IPS DF 4.7 (cell line): ENCODE measurements around the gene VAC14.

Experiments used
- DNase-seq: peaks from one replicate; pipeline ENCODE4 v3.0.0-alpha.2; 2013; ENCODE audit warnings: low spot score; ENCODE audit errors: extremely low read depth

The VAC14 gene

DNA sequence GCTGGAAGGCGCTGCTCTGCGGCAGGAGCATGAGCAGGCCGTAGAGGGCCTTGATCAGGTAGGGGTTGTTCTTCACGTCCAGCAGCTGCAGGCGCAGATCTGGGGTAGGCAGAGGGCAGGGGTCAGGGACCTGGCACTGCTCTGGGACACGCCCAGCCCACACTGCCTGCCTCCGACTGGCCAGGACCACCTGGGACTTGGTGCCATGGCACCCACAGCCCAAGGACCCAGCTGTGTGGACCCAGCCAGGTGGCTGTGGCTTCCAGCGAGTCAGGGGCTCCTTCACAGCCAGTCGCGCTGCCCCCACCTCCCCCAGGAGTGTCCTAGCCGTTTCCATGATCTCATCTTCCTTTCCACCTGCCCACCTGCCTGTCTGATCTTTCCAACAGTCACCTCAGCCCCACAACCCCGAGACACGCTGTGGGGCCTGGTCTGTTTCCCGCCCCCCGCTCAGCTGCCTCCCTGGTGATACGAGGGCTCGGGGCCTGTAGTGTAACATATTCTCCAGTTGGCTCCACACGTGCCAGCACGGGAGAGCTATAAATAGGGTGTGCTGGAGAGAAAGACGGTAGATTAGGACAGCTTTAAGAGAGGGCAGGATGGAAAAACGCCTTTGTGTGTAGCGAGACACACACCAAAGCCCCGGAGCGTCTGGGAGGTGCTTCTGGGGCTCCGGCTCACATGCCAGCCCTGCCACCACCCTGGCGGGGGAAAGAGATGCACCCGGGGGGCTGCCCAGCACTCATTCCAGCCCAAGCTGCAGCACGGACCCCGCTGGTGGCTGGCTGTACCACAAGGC lies 107.9 kb downstream of the VAC14 start:
- DNase-seq: no peak

DNA sequence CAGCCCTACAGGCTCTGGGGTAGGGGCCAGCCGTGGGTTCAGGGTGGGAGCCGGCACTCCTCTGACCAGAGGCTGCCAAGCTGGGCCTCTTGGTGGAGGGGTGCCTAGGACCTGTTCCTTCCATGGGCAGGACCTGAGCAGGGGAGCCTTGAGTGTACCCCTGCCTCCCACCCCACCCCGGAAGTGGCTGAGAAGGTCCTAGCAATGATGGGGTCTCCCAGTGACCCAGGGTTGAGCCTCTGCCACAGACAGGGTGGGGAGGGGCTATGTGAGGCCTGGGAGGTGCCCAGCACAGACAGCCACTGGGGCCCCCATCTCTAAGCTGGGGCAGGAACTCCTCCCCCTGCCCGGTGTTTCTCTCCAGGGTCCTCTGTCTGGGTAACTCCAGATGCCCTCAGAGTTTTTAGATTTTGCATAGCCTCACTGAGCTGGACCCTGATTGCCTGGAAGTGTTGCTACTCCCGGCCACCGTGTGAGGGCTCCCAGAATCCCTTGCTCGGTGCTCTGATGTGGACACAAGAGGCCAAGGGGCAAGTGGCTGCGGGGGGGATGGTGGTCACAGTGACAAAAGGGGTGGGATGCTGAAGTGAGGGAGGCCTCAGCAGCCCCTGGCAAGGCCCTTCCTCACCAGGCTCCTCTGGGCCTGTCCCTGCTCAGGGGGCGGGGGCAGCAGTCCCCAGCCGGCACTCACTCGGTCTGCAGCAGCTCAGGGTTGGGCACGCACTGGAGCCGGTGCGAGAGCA lies 108.7 kb downstream of the VAC14 start:
- DNase-seq: no peak

DNA sequence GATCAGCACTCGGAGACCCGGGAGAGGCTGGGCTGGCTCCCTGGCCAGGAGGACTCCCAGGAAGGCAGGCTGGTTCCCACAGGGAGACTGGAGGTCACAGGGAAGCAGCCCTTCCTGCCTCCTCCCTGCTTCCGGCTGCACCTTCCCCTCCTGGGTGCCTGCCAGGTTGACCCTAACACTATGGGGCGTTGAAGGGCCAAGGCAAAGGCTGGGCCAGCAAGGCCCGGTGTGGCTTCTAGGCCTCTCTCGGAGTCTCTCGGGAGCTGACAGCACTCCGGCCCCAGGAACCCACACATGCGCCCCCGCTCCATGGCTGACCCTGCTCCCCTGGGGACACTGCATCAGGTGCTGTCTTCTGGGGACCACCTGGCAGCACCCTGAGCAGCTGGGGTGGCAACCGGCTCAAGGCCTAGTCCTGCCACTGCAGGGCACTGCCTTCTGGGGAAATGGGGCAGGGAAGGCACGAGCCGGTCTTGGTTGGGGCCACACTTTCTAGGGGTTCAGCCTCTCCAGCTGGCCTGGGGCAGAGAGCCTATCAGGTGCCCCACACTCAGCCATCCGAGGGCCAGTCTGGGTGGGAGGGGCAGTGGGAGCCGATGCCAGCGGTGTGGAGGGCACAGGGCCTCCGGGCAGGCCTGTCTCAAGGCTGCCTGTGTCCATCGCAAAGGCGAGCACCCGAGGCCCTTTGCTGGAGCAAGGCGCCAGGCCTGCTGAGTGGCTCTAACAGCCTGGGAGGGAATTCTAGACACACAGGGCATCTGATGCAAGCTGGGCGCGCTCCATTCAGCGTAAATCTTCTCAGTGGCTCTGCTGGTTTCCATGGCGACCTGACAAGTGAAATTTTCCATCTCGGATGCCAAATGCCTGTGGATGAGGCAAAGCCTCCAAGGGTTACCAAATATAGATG lies 109.5 kb downstream of the VAC14 start:
- DNase-seq: no peak

DNA sequence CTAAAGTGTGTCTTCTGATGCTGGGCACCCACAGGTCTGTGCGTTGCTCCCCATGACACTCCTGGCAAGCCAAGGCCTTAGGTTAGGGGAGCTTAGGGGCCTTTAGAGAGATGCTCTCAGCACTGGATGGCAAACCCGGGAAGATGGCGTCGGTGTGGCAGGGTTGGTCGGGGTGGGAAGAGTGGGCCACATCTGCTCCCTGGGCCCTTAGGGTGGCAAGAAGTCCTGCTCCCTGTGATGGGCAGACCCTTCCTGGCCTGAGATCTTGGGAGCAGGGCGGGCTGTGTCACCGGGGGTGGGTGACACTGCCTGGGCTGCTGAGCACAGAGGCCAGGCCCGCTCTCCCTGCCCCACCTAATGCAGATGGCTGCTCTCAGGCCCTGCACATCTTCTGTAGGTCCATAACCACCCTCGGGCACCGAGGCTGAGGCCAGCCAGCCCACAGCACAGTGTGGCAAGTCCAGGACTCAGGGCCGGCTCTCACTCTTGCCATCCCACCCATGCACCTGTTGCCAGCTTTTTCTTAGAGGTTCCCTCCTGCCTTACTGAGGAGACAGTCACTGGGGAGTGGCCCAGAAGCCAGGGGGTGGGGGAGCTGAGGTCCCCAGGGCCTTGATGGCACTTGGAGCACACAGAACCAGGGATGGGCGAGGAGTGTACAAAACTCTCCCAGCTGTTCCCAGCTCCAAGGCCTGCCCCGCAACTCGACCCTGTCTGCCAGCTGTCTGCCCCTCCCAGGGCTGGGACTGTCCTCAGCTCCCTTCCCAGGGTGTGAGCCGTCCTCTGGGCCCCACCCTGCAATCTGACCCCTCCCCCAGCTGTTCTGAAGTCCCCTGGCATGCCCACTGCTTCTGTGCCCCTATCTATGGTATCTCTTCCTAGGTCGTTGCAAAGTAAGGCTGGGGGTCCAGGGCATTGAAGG lies 110.7 kb downstream of the VAC14 start:
- DNase-seq: no peak

DNA sequence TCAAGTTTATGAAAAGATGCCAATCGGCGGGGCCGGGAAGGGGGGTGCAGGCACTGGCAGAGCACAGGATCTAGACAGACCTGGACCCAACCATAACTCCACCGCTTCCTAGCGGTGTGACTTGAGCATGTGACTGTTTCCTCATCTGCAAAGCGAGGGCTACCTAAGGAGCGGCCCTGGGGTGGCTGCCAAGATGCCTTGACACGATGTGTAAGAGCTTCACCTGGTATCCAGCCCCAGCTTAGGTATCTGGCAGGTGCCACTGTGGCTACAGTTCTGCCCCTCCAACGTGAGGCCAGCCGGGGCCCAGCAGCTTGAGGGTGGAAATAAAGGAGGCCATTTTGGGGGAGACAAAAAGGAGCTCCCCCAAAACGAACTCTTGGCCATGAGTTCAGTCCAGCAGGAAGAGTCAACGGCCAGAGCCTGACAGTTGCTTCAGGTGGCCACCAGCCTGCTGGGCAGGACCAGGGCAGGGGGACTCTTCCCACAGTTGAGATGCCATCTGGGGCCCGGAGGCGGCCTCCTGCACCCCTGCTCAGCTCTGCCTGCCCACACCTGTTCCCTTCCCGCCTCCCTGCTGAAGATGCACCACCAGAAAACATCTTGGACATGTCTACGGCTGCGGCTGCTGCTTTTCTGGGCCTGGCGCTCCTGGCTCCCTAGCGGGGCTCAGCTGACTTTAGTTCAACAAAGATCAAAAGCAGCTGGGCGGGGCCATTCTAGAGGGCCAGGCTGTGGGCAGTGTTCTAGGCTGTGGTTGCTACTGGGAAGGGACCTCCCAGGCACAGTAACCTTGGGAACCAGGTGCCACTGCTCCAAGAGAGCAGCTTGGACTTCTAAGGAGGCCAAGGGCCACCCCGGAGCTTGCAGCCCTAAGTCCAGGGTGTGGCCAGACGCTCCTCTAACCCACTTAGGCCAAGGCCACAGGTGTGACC lies 111.7 kb downstream of the VAC14 start:
- no peak for DNase-seq

DNA sequence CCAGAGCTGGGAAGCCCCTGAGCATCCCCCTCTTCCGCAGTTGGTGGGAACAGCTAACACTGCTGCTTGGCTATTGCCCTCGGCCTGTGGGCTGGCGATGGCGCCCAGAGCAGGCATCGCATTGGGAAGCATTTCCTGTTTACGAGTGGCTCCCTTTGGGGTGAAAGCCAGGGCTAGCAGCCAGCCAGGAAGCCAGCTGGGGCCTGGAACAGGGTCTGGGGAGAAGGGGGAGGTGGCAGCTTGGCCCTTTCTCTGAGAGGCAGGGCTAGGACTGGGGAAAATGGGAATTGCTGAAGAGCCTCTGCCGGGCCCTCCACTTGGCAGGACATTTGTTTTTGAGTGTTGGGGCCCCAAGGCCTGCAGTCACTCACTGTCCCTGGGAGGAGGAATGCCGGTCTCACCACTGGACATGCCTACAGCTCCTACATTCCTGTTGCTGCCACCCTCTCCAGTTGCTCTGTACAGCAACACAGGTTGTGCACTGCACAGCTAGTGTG lies 112.7 kb downstream of the VAC14 start:
- DNase-seq: no peak

DNA sequence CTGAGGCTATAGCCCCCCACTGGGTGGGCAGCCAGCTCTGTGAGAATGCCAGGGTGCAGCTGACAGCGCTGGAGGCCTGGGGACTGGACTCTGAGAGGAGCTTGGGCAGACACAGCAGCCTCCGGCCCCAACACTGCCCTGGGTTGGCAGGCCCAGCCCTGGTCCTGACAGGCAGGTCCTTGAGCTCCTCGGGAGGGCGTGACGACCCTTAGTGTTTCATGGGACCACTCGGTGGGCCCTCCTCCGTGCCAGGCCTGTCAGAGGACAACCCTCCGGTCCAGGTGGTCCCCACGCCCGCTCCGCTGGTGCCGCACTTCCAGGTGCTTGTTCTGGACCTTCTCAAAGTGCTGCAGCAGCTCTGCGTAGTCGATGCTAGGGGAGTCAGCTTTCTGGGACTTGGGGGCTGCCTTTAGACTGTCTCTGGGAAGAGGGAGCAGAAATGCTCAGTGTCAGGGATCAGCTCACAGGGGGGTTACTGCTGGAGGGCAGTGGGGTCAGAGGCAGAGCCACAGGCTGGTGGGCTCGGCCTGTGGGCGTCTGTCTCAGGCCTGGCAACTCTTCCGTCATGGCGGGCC lies 113.2 kb downstream of the VAC14 start:
- DNase-seq: no peak

DNA sequence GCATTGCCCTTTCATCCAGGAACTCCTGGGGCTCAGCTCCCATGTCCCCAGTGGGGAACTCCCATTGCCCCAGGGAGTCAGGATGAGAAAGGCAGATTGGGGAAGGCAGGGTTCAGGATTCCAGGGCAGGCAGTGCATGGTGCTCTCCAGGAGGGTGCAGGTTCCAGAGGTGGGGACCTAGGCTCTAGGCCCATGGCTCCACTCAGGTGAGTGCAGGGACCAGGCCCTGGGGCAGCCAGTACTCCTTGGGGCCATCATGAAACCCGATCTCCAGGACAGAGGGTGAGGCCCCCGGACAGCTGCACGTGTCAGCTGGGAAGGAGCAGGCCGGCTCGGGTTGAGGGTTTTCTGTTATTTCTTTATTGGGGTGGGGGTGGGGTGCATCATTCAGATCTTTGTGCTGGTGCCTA lies 113.9 kb downstream of the VAC14 start:
- no peak for DNase-seq

DNA sequence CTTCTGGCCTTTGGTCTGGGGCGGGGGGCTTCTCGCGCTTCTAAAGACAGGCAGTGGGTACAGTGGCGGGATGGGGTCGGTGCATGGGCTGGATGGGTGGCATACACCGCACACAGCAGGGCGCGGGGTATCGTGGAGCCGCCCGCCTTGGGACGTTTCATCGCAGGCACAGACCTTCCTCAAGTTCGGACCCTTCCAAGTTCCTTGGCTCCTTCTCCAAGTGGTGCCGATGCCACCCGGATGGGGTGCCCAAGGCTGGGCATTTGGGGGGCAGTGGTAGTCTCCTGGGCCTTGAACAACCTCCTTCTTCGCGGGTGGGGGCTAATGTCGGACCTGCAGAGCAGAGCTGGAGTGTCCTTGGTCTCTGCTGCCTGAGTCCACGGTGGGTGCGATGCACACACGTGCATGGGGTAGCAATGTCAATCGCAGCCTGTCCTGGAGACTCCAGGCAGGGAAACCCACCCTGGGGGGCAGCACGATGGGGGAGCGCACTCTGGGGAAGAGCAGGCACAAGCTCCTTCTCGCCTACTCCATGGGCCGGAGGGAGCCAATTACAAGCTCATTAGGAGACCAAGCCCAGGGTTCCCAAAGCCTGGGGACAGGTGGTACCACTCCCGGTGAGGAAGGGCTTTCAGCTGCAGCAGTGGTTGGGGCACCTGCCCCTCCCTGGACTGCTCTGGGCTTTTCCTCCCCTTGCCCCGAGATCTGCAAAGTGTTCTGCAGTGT lies 114.4 kb downstream of the VAC14 start:
- DNase-seq: no peak

DNA sequence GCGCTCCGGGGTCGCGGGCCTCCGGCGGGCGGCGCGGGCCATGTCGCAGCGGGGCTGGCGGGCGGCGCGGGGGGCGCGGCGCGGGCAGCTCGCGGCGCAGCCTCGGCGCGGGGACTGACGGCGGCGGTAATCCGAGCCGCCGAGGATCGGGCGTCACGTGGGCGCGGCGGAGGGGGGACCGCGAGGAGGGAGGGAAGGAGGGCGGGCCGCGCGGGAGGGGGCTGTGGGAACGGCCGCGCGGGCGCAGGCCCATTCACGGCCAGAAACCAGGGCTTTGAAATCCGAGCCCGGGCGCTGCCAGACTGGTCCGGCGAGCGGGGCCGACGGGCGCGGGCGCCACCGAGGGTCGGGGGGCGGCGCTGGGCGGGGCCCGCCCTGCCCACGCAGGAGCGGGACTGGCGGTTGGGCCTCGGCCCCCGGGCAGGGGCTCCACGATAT lies 115.0 kb downstream of the VAC14 start, which contains the start of gene MTSS2:
MTSS2 (minus strand) TSS at position 116 of the 438 bp plus-strand sequence. CDS start 262 bp downstream, outside the sequence.
- DNase-seq: no peak

DNA sequence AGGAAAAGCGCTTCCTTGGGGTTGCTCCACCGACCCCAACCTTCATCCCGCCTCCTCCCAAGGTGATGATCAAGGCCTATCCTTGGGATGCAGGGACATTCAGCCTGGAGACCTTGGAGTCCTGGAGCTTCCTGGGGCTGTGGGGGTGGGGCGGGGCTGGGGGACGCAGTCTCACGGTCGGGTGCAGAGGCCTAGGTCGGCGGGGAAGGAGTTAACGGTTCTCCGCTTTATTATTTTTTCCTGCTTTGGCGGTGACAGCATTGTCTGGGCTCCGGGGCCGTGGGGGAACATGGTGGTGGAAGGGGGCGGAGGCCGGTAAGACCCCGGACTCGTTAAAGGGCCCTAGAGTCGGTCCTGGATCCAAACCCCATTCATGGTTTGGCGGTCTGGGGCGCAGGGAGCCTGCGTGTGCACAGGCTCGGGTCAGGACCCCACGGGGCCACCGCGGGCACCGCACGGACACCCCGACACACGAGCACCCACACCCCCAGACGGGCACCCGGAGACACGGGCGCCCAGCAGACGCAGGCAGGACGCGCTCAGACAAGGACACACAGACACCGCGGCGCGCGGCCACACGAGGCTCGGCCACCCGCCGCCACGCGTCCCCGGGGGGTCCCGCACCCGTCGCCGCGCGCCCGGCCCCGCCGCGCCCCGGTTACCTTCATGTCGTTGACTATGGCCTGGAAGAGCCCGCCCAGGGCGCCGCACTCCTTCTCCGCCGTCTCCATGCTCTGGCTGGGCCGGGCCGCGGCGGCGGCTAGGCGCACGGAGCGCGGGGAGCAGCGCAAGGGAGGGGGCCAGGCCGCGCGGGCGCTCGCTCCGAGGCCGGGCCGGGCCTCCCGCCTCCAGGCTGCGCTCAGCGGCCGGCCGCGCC lies 115.7 kb downstream of the VAC14 start:
- no peak for DNase-seq

DNA sequence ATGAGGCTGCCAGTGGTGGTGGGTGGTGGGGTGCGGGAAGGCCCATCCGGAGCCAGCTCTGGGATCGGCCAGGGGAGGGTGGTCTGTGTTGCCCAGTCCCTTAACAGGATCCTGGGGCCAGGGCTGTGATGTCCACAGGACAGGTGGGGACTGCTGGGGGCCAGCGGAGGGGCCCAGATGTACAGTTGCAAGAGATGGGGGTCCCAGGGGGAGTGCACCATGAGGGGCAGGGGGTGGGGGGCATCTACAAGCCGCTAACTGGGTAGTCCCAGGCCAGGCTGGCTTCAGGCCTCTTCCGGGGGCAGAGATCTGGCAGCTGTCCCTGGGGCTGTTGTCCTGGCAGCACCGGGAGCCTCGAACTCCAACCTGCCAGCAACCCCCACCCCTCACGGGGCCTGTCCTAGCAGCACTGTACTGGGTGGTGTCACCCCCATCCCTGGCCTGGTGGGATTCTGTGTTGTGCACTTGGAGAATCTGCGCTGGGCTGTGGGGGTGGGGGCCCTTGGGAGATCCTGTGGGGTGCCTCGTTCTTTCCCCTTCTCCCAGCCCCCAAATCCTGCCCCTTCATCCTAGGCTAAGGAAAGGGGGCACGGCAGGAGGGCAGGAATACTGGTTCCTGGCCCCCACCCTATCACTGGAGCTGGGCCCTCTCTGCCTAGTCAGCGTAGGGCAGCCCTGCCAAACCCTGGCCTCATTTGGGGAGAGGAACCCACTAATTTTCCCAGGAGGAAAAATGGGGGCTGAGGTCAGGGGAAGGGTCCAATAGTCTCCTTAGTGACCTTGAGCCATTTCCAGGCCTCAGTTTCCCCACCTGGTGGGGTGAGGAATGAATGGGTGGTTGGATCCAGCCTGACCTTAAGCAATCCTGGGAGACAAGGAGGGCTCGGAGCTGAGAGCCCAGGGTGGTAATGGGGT lies 116.6 kb downstream of the VAC14 start:
- DNase-seq: no peak

DNA sequence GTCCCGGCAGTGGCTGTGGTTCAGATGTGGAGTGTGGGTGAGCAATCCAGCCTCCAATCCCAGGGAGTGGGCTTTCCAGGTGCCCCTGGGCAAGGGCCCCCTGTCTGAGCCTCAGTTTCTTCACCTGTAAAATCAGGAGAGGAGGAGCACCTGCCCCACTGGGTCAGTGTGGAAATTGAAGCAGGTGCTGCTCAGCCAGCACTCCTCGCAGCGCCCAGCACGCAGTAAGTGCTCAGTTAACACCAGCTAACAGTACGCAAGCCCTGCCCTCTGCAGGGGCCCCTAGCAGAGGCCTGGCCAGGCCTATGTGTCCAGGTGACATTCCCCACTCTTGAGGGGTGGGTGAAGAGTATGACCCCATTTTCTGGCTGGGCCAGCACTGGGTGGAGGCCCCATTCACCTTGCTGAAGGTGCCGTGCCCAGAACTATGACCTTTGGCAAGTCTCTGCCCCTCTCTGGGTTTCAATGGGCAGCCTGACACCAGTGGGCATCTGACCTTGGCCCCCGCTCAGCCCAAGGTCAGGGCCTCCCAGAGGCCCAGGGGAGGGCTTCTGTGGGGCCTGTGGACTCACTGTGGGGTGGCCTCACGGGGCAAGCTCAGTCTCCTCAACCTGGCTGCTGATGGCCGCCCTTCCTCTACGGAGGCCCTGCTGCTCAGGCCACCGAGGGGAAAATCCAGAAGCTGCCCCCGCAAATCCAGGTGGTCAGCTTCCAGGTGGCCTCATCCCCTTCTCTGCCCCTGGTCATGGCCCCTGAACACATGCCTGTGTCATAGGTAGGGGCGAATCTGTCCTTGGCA lies 117.6 kb downstream of the VAC14 start:
- DNase-seq: no peak

DNA sequence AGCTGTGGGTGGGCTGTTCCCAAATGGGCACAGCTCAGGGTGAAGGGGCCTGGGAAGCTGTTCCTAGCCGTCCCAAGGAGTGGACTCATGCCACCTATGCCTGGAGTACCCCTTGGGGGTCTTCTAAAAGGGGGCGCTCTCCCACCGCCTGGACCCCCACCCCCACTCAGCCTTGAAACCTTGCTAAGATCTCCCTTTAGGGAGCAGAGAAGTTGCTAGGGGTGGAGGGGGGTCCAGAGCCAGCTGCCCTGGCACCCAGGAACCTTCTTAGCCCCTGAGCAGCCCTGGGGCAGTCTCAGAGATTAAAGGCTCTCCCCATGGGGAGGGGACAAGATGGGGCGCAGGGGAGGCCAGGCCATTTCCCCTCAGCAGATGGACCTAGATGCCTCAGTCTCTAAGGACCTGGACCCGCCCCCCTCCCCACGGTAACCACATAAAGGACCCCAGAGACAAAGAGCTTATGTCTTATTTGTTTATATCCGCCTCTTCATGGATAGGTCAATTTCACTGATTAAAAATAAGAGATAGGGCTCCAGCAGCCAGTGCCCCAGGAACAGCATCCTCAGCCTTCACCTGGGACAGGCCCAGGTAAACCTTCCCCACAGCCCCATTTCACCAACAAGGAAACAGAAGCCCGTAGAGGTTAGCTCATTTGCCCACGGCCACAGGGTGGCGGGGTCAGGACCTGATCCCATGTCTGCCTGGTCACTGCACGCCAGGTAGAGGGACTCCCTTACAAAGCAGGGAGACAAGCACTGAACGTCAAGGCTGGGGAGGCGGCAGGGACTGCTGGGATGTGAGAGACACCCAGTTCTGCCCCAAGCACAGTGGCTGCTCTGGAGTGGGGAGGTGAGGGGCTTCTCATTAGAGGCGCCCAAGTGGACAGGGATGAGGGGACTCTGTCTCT lies 118.5 kb downstream of the VAC14 start:
- no peak for DNase-seq
